ENCODE results near the gene RAB20. TPM values are rescaled to one million over a fixed set of nuclear protein-coding genes. Genes with fewer than 3 reads are reported as not detected.

Gene RAB20
- total and polyA plus RNA-seq, 9 donors = 1.9 to 6.0 (median 3.3) TPM

- Histone ChIP-seq H3K27me3 (ENCODE audit: control insufficient read depth, insufficient read depth, low read length) (no peaks in the 10 kb centered on the region), H3K9me3 (replicated peaks; ENCODE audit: control insufficient read depth, low read depth, low read length) (no peaks in the 10 kb centered on the region), H3K36me3 (ENCODE audit: control insufficient read depth, insufficient read depth, low read length) (peaks cover 73% of the 10 kb centered on the region), H3K4me1 (ENCODE audit: control insufficient read depth, insufficient read depth, low read length) (peaks cover 5% of the 10 kb centered on the region), H3K27ac (ENCODE audit: low read length) (no peak overlapping the region), H3K4me3 (ENCODE audit: low read length) (no peak overlapping the region)
- WGBS (ENCODE audit: insufficient coverage) = 82% methylated on average over 11 of the region's 13 CpGs
- no peak for DNase-seq
Measured at GRCh38 chr13:110483386-110483968, 78.0 kb downstream of the RAB20 start.

GRCh38 chr13:110480161-110480560 is 81.4 kb downstream of the RAB20 start:
- Histone ChIP-seq H3K27ac (ENCODE audit: low read length) (no peak overlapping the region), H3K4me1 (ENCODE audit: control insufficient read depth, insufficient read depth, low read length) (peaks cover 10% of the 10 kb centered on the region), H3K4me3 (ENCODE audit: low read length) (no peak overlapping the region), H3K27me3 (ENCODE audit: control insufficient read depth, insufficient read depth, low read length) (no peaks in the 10 kb centered on the region), H3K9me3 (replicated peaks; ENCODE audit: control insufficient read depth, low read depth, low read length) (no peaks in the 10 kb centered on the region), H3K36me3 (ENCODE audit: control insufficient read depth, insufficient read depth, low read length) (peaks cover 74% of the 10 kb centered on the region)
- DNase-seq = no peak
- 67% methylated on average over 5 of the region's 5 CpGs for WGBS (ENCODE audit: insufficient coverage)

- Histone ChIP-seq H3K36me3 (ENCODE audit: control insufficient read depth, insufficient read depth, low read length) (peaks cover 75% of the 10 kb centered on the region), H3K4me3 (ENCODE audit: low read length) (no peak overlapping the region), H3K27me3 (ENCODE audit: control insufficient read depth, insufficient read depth, low read length) (no peaks in the 10 kb centered on the region), H3K9me3 (replicated peaks; ENCODE audit: control insufficient read depth, low read depth, low read length) (no peaks in the 10 kb centered on the region), H3K4me1 (ENCODE audit: control insufficient read depth, insufficient read depth, low read length) (peaks cover 10% of the 10 kb centered on the region), H3K27ac (ENCODE audit: low read length) (no peak overlapping the region)
- WGBS (ENCODE audit: insufficient coverage) = 57% methylated on average over 8 of the region's 11 CpGs
- peak; percentile 32 for DNase-seq
Measured at GRCh38 chr13:110479648-110480047, 81.9 kb downstream of the RAB20 start.

GRCh38 chr13:110479215-110479545 is 82.3 kb downstream of the RAB20 start:
- Histone ChIP-seq H3K27ac (ENCODE audit: low read length) (no peak overlapping the region), H3K4me3 (ENCODE audit: low read length) (no peak overlapping the region), H3K27me3 (ENCODE audit: control insufficient read depth, insufficient read depth, low read length) (no peaks in the 10 kb centered on the region), H3K36me3 (ENCODE audit: control insufficient read depth, insufficient read depth, low read length) (peaks cover 75% of the 10 kb centered on the region), H3K4me1 (ENCODE audit: control insufficient read depth, insufficient read depth, low read length) (peaks cover 10% of the 10 kb centered on the region), H3K9me3 (replicated peaks; ENCODE audit: control insufficient read depth, low read depth, low read length) (no peaks in the 10 kb centered on the region)
- 87% methylated on average over 6 of the region's 6 CpGs for WGBS (ENCODE audit: insufficient coverage)
- no peak for DNase-seq

GRCh38 chr13:110478405-110479214 is 82.9 kb downstream of the RAB20 start:
- no peak overlapping the region for H3K4me3 ChIP-seq (ENCODE audit: low read length)
- no peaks in the 10 kb centered on the region for H3K27me3 ChIP-seq (ENCODE audit: control insufficient read depth, insufficient read depth, low read length)
- H3K9me3 ChIP-seq (replicated peaks; ENCODE audit: control insufficient read depth, low read depth, low read length) = no peaks in the 10 kb centered on the region
- no peak for DNase-seq
- no peak overlapping the region for H3K27ac ChIP-seq (ENCODE audit: low read length)
- H3K36me3 ChIP-seq (ENCODE audit: control insufficient read depth, insufficient read depth, low read length) = peaks cover 78% of the 10 kb centered on the region
- 86% methylated on average over 9 of the region's 16 CpGs for WGBS (ENCODE audit: insufficient coverage)
- peaks cover 11% of the 10 kb centered on the region for H3K4me1 ChIP-seq (ENCODE audit: control insufficient read depth, insufficient read depth, low read length)

- DNase-seq = no peak
- H3K27ac ChIP-seq (ENCODE audit: low read length) = no peak overlapping the region
- WGBS (ENCODE audit: insufficient coverage) = 63% methylated on average over 3 of the region's 4 CpGs
- H3K27me3 ChIP-seq (ENCODE audit: control insufficient read depth, insufficient read depth, low read length) = no peaks in the 10 kb centered on the region
- H3K4me1 ChIP-seq (ENCODE audit: control insufficient read depth, insufficient read depth, low read length) = peaks cover 16% of the 10 kb centered on the region
- H3K4me3 ChIP-seq (ENCODE audit: low read length) = no peak overlapping the region
- H3K36me3 ChIP-seq (ENCODE audit: control insufficient read depth, insufficient read depth, low read length) = peaks cover 78% of the 10 kb centered on the region
- no peaks in the 10 kb centered on the region for H3K9me3 ChIP-seq (replicated peaks; ENCODE audit: control insufficient read depth, low read depth, low read length)
Measured at GRCh38 chr13:110477706-110478245, 83.7 kb downstream of the RAB20 start.

GRCh38 chr13:110476220-110476617 is 85.3 kb downstream of the RAB20 start:
- Histone ChIP-seq H3K36me3 (ENCODE audit: control insufficient read depth, insufficient read depth, low read length) (peaks cover 82% of the 10 kb centered on the region), H3K4me3 (ENCODE audit: low read length) (no peak overlapping the region), H3K9me3 (replicated peaks; ENCODE audit: control insufficient read depth, low read depth, low read length) (no peaks in the 10 kb centered on the region), H3K27ac (ENCODE audit: low read length) (no peak overlapping the region), H3K4me1 (ENCODE audit: control insufficient read depth, insufficient read depth, low read length) (peaks cover 22% of the 10 kb centered on the region), H3K27me3 (ENCODE audit: control insufficient read depth, insufficient read depth, low read length) (no peaks in the 10 kb centered on the region)
- no peak for DNase-seq
- 83% methylated on average over 9 of the region's 12 CpGs for WGBS (ENCODE audit: insufficient coverage)

GRCh38 chr13:110475550-110476219 is 85.8 kb downstream of the RAB20 start:
- H3K4me1 ChIP-seq (ENCODE audit: control insufficient read depth, insufficient read depth, low read length) = peaks cover 25% of the 10 kb centered on the region
- H3K4me3 ChIP-seq (ENCODE audit: low read length) = no peak overlapping the region
- no peak for DNase-seq
- no peak overlapping the region for H3K27ac ChIP-seq (ENCODE audit: low read length)
- H3K9me3 ChIP-seq (replicated peaks; ENCODE audit: control insufficient read depth, low read depth, low read length) = no peaks in the 10 kb centered on the region
- WGBS (ENCODE audit: insufficient coverage) = 87% methylated on average over 14 of the region's 18 CpGs
- H3K36me3 ChIP-seq (ENCODE audit: control insufficient read depth, insufficient read depth, low read length) = peaks cover 86% of the 10 kb centered on the region
- H3K27me3 ChIP-seq (ENCODE audit: control insufficient read depth, insufficient read depth, low read length) = no peaks in the 10 kb centered on the region

- H3K36me3 ChIP-seq (ENCODE audit: control insufficient read depth, insufficient read depth, low read length) = peaks cover 86% of the 10 kb centered on the region
- 81% methylated on average over 4 of the region's 9 CpGs for WGBS (ENCODE audit: insufficient coverage)
- DNase-seq = no peak
- peaks cover 25% of the 10 kb centered on the region for H3K4me1 ChIP-seq (ENCODE audit: control insufficient read depth, insufficient read depth, low read length)
- no peak overlapping the region for H3K27ac ChIP-seq (ENCODE audit: low read length)
- H3K9me3 ChIP-seq (replicated peaks; ENCODE audit: control insufficient read depth, low read depth, low read length) = no peaks in the 10 kb centered on the region
- H3K27me3 ChIP-seq (ENCODE audit: control insufficient read depth, insufficient read depth, low read length) = no peaks in the 10 kb centered on the region
- no peak overlapping the region for H3K4me3 ChIP-seq (ENCODE audit: low read length)
Measured at GRCh38 chr13:110475117-110475516, 86.4 kb downstream of the RAB20 start.

GRCh38 chr13:110474713-110475112 is 86.8 kb downstream of the RAB20 start:
- WGBS (ENCODE audit: insufficient coverage) = 94% methylated on average over 20 of the region's 21 CpGs
- H3K4me3 ChIP-seq (ENCODE audit: low read length) = no peak overlapping the region
- no peaks in the 10 kb centered on the region for H3K9me3 ChIP-seq (replicated peaks; ENCODE audit: control insufficient read depth, low read depth, low read length)
- no peak for DNase-seq
- H3K4me1 ChIP-seq (ENCODE audit: control insufficient read depth, insufficient read depth, low read length) = peaks cover 25% of the 10 kb centered on the region
- H3K36me3 ChIP-seq (ENCODE audit: control insufficient read depth, insufficient read depth, low read length) = peaks cover 85% of the 10 kb centered on the region
- H3K27ac ChIP-seq (ENCODE audit: low read length) = no peak overlapping the region
- H3K27me3 ChIP-seq (ENCODE audit: control insufficient read depth, insufficient read depth, low read length) = no peaks in the 10 kb centered on the region
